ENCODE measurements around the gene DLG3. TPM values are rescaled to one million over a fixed set of nuclear protein-coding genes. Genes with fewer than 3 reads are reported as not detected.

The DLG3 gene
- total RNA-seq, 2 experiments from 2014 or later = 6.6 to 9.0 TPM

DNA sequence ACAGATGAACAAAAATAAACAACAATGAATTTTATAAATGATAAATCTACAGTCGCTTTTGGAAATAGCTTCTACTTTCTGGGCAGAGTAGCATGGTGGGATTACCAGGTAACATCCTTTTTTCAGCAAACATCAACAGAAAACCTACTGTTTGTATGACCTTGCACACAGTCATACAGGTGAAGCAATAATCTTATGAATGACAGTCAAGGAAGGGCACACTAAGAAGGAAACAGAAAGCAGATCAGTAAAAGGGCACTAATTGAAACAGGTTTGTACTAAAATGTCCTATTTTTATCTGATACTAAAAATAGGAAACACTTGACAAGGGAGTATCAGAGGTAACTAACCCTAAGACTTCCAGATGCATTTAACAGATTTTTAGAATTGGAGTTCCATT lies 108.9 kb downstream of the DLG3 start:
- H3K4me1 ChIP-seq (ENCODE audit: insufficient read depth, low read length) = no peaks in the 10 kb centered on the region
- Mint-ChIP-seq H3K27me3 (no peaks in the 10 kb centered on the region), H3K4me1 (ENCODE audit: low read depth) (no peaks in the 10 kb centered on the region), H3K9me3 (no peaks in the 10 kb centered on the region), H3K36me3 (ENCODE audit: low read depth) (no peaks in the 10 kb centered on the region), H3K27ac (no peak overlapping the region), H3K4me3 (no peak overlapping the region)
- no peak for DNase-seq
- H3K27me3 ChIP-seq (ENCODE audit: control insufficient read depth in 1 of 2, insufficient read depth in 2 of 2, low read length in 2 of 2) = no peaks in the 10 kb centered on the region
- intact Hi-C loops (cut with DNase I, micrococcal nuclease) = loop anchor here in 1 of 2 experiments (5.0 kb wide), 1 partner anchor 101 kb away; no protein-coding TSS in a partner anchor
- ChIA-PET CTCF (no interaction called here), POLR2A (no interaction called here)
- TF ChIP-seq, protein P1, sequence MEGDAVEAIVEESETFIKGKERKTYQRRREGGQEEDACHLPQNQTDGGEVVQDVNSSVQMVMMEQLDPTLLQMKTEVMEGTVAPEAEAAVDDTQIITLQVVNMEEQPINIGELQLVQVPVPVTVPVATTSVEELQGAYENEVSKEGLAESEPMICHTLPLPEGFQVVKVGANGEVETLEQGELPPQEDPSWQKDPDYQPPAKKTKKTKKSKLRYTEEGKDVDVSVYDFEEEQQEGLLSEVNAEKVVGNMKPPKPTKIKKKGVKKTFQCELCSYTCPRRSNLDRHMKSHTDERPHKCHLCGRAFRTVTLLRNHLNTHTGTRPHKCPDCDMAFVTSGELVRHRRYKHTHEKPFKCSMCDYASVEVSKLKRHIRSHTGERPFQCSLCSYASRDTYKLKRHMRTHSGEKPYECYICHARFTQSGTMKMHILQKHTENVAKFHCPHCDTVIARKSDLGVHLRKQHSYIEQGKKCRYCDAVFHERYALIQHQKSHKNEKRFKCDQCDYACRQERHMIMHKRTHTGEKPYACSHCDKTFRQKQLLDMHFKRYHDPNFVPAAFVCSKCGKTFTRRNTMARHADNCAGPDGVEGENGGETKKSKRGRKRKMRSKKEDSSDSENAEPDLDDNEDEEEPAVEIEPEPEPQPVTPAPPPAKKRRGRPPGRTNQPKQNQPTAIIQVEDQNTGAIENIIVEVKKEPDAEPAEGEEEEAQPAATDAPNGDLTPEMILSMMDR (IDR thresholded peaks at IDR 0.05) = no peak
- ATAC-seq (ENCODE audit: poor library complexity) = no peak
- H3K9me3 ChIP-seq (ENCODE audit: control insufficient read depth in 1 of 2, insufficient read depth in 1 of 2, low read length in 2 of 2) = no peaks in the 10 kb centered on the region
- H3K27ac ChIP-seq (ENCODE audit: low read depth in 1 of 2, low read length in 2 of 2) = no peak overlapping the region
- H3K4me3 ChIP-seq (ENCODE audit: low read length) = no peak overlapping the region
- no peaks in the 10 kb centered on the region for H3K36me3 ChIP-seq (ENCODE audit: insufficient read depth, low read length)

DNA sequence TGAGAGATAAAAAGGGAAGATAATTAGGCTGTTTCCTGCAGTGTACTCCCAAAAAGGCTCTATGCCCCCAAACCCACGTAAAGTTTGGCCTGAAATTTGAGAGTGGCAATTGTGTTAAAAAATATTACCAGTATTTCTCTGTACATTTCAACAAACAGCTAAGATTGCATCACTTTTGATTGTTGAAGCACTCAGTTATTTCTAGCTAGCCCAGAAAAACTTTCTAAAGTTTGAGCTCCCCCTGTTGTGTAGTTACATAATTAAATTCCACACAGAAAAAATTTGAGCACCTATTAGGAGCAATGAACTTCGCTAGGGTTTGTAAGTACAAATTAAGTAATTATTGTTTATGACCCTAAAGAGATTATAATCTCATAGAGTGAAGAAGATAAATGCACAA lies 109.4 kb downstream of the DLG3 start:
- Mint-ChIP-seq H3K27ac (no peak overlapping the region), H3K9me3 (no peaks in the 10 kb centered on the region), H3K27me3 (no peaks in the 10 kb centered on the region), H3K36me3 (ENCODE audit: low read depth) (no peaks in the 10 kb centered on the region), H3K4me1 (ENCODE audit: low read depth) (no peaks in the 10 kb centered on the region), H3K4me3 (no peak overlapping the region)
- H3K4me3 ChIP-seq (ENCODE audit: low read length) = no peak overlapping the region
- no peaks in the 10 kb centered on the region for H3K36me3 ChIP-seq (ENCODE audit: insufficient read depth, low read length)
- H3K27me3 ChIP-seq (ENCODE audit: control insufficient read depth in 1 of 2, insufficient read depth in 2 of 2, low read length in 2 of 2) = no peaks in the 10 kb centered on the region
- ChIA-PET POLR2A (no interaction called here), CTCF (no interaction called here)
- H3K4me1 ChIP-seq (ENCODE audit: insufficient read depth, low read length) = no peaks in the 10 kb centered on the region
- TF ChIP-seq, protein P1 (IDR thresholded peaks at IDR 0.05) = no peak
- intact Hi-C loops (cut with DNase I, micrococcal nuclease) = loop anchor here in 1 of 2 experiments (5.0 kb wide), 1 partner anchor 102 kb away; no protein-coding TSS in a partner anchor
- peak in 1 of 14 experiments; percentile 8 for DNase-seq
- H3K9me3 ChIP-seq (ENCODE audit: control insufficient read depth in 1 of 2, insufficient read depth in 1 of 2, low read length in 2 of 2) = no peaks in the 10 kb centered on the region
- no peak overlapping the region for H3K27ac ChIP-seq (ENCODE audit: low read depth in 1 of 2, low read length in 2 of 2)
- ATAC-seq (ENCODE audit: poor library complexity) = no peak

- intact Hi-C loops (cut with DNase I, micrococcal nuclease) = loop anchor here in 1 of 2 experiments (5.0 kb wide), 1 partner anchor 102 kb away; no protein-coding TSS in a partner anchor
- TF ChIP-seq, protein P1 (IDR thresholded peaks at IDR 0.05) = no peak
- DNase-seq = no peak
- H3K4me3 ChIP-seq (ENCODE audit: low read length) = no peak overlapping the region
- no peaks in the 10 kb centered on the region for H3K27me3 ChIP-seq (ENCODE audit: control insufficient read depth in 1 of 2, insufficient read depth in 2 of 2, low read length in 2 of 2)
- Mint-ChIP-seq H3K36me3 (ENCODE audit: low read depth) (no peaks in the 10 kb centered on the region), H3K4me3 (no peak overlapping the region), H3K27ac (no peak overlapping the region), H3K4me1 (ENCODE audit: low read depth) (no peaks in the 10 kb centered on the region), H3K9me3 (no peaks in the 10 kb centered on the region), H3K27me3 (no peaks in the 10 kb centered on the region)
- no peaks in the 10 kb centered on the region for H3K9me3 ChIP-seq (ENCODE audit: control insufficient read depth in 1 of 2, insufficient read depth in 1 of 2, low read length in 2 of 2)
- H3K27ac ChIP-seq (ENCODE audit: low read depth in 1 of 2, low read length in 2 of 2) = no peak overlapping the region
- no peaks in the 10 kb centered on the region for H3K36me3 ChIP-seq (ENCODE audit: insufficient read depth, low read length)
- ATAC-seq (ENCODE audit: poor library complexity) = no peak
- ChIA-PET CTCF (no interaction called here), POLR2A (no interaction called here)
- no peaks in the 10 kb centered on the region for H3K4me1 ChIP-seq (ENCODE audit: insufficient read depth, low read length)
Observed at GRCh38 chrX:70554523-70554922, 109.9 kb downstream of the DLG3 start.
